GM12878 (cell line): Measurements from ENCODE around the gene SH3BP1.

Experiments used
- CHD2 ChIP-seq: IDR thresholded peaks from 2 replicates; pipeline ENCODE4 v1.6.1; 2011; ENCODE audit warnings: low read depth, low read length, improper control_type of control experiment, borderline replicate concordance
- CTCF ChIP-seq, 3 experiments: IDR thresholded peaks in 2 of 3; conservative IDR thresholded peaks in 1 of 3; 2 replicates each; pipeline ENCODE4 v1.5.1; 2011; ENCODE audit warnings: low read depth in 3 of 3, low read length in 3 of 3, mild to moderate bottlenecking in 3 of 3, control low read depth in 2 of 3, moderate library complexity in 2 of 3, inconsistent platforms in 1 of 3, mixed read lengths in 1 of 3; ENCODE audit not compliant: control insufficient read depth in 2 of 3, insufficient read depth in 1 of 3; ENCODE audit errors: extremely low read depth in 1 of 3
- E2F4 ChIP-seq: IDR thresholded peaks from 2 replicates; pipeline ENCODE4 v1.6.1; 2012; ENCODE audit warnings: low read depth, low read length, improper control_type of control experiment
- EP300 ChIP-seq, 2 experiments: fragments of 150-350 bp in 1 of 2; IDR thresholded peaks; 2 replicates each; pipeline ENCODE4 v1.6.1; 2011 to 2012; ENCODE audit warnings: low read depth in 2 of 2, low read length in 2 of 2, borderline replicate concordance in 1 of 2, improper control_type of control experiment in 1 of 2, inconsistent platforms in 1 of 2; ENCODE audit not compliant: control insufficient read depth in 1 of 2
- ESRRA ChIP-seq: IDR thresholded peaks from 2 replicates; pipeline ENCODE4 v1.6.1; 2012; ENCODE audit warnings: mild to moderate bottlenecking, low read length, improper control_type of control experiment
- GATAD2B ChIP-seq: fragments of 450-650 bp; conservative IDR thresholded peaks from 2 replicates; pipeline ENCODE4 v1.6.1; 2017; ENCODE audit warnings: low read depth, mild to moderate bottlenecking, moderate library complexity
- HCFC1 ChIP-seq: fragments of 150-350 bp; IDR thresholded peaks from 2 replicates; pipeline ENCODE4 v1.6.1; 2014; ENCODE audit warnings: low read length
- JUND ChIP-seq: IDR thresholded peaks from 2 replicates; pipeline ENCODE4 v1.6.1; 2012; ENCODE audit warnings: low read depth, mild to moderate bottlenecking, low read length, improper control_type of control experiment, moderate library complexity
- LARP7 ChIP-seq: fragments of 450-650 bp; IDR thresholded peaks from 2 replicates; pipeline ENCODE4 v1.6.1; 2017; ENCODE audit warnings: mild to moderate bottlenecking
- RBBP5 ChIP-seq: fragments of 200-600 bp; sonication (generic); conservative IDR thresholded peaks from 2 replicates; pipeline ENCODE4 v1.6.1; 2016
- SP1 ChIP-seq: IDR thresholded peaks from one replicate; pipeline ENCODE4 v1.6.1; 2011; ENCODE audit warnings: low read depth, low read length
- SUPT20H ChIP-seq: IDR thresholded peaks from 2 replicates; pipeline ENCODE4 v1.6.1; 2011; ENCODE audit warnings: low read depth, mild to moderate bottlenecking, low read length, moderate library complexity, borderline replicate concordance; ENCODE audit not compliant: control insufficient read depth

- TF ChIP-seq SUPT20H (no peak), CTCF (IDR thresholded peaks at IDR 0.05 in 2 of 3, conservative IDR thresholded peaks at IDR 0.05 in 1 of 3; ENCODE audit: control insufficient read depth in 2 of 3, extremely low read depth in 1 of 3, insufficient read depth in 1 of 3, low read depth in 3 of 3, low read length in 3 of 3) (no peak), HCFC1 (no peak), RBBP5 (no peak), LARP7 (no peak), CHD2 (no peak), GATAD2B (no peak), ESRRA (no peak), JUND (no peak), E2F4 (no peak), EP300 (IDR thresholded peaks at IDR 0.05; ENCODE audit: borderline replicate concordance in 1 of 2, control insufficient read depth in 1 of 2, low read depth in 2 of 2, low read length in 2 of 2) (no peak), SP1 (no peak)
These were observed 15.2 kb downstream of the SH3BP1 start for GRCh38 chr22:37654563-37655251.
